H1 (cell line): ENCODE results near the gene CSF1.

Source experiments
- CTCF ChIP-seq, 3 experiments: IDR thresholded peaks; 1 replicate in 2 of 3; 2 replicates in 1 of 3; pipeline versions ENCODE4 v1.5.1 to v1.6.1; 2011; ENCODE audit warnings: low read length in 3 of 3, mild to moderate bottlenecking in 3 of 3, inconsistent platforms in 2 of 3, low read depth in 1 of 3, moderate library complexity in 1 of 3; ENCODE audit not compliant: insufficient read depth in 1 of 3; ENCODE audit errors: control extremely low read depth in 1 of 3
- POLR2A ChIP-seq, 2 experiments: IDR thresholded peaks; 1 replicate in 1 of 2; 2 replicates in 1 of 2; pipeline ENCODE4 v1.6.1; 2011; ENCODE audit warnings: low read depth in 2 of 2, low read length in 2 of 2, mild to moderate bottlenecking in 2 of 2; ENCODE audit errors: control extremely low read depth in 1 of 2

- TF ChIP-seq CTCF (IDR thresholded peaks at IDR 0.05; ENCODE audit: control extremely low read depth in 1 of 3, insufficient read depth in 1 of 3, low read depth in 1 of 3, low read length in 3 of 3), result no peak
- no peak for TF ChIP-seq POLR2A (IDR thresholded peaks at IDR 0.05; ENCODE audit: control extremely low read depth in 1 of 2, low read depth in 2 of 2, low read length in 2 of 2)
Observed at GRCh38 chr1:109969146-109969829, 58.6 kb downstream of the CSF1 start.
